MM.1S (cell line): Measurements from ENCODE around the gene DNAAF1.

ENCODE experiments used
- DNase-seq: peaks from one replicate; pipeline ENCODE4 v3.0.0-alpha.2; 2015
- H2AFZ ChIP-seq: fragments of 300-600 bp; sonication (generic); 2 replicates; pipeline ENCODE4 v1.6.0; 2016; ENCODE audit warnings: antibody characterized with exemption, low read length
- H3F3A ChIP-seq: fragments of 300-600 bp; sonication (generic); 2 replicates; pipeline ENCODE4 v1.6.1; 2016; ENCODE audit warnings: mild to moderate bottlenecking, antibody characterized with exemption, low read length, moderate library complexity, mixed read lengths; ENCODE audit not compliant: insufficient read depth
- H3K27ac ChIP-seq: fragments of 300-600 bp; sonication (generic); 2 replicates; pipeline ENCODE4 v1.5.1; 2016; ENCODE audit warnings: mild to moderate bottlenecking, low read length
- H3K27me3 ChIP-seq: fragments of 300-600 bp; sonication (generic); replicated peaks from 2 replicates; pipeline ENCODE4 v1.6.0; 2016; ENCODE audit warnings: low read length; ENCODE audit not compliant: insufficient read depth
- H3K36me3 ChIP-seq: fragments of 300-600 bp; sonication (generic); replicated peaks from 2 replicates; pipeline ENCODE4 v1.6.1; 2016; ENCODE audit warnings: mild to moderate bottlenecking, low read length, mixed read lengths; ENCODE audit not compliant: insufficient read depth
- H3K4me1 ChIP-seq: fragments of 300-600 bp; sonication (generic); 2 replicates; pipeline ENCODE4 v1.6.1; 2016; ENCODE audit warnings: low read length, mixed read lengths
- H3K4me2 ChIP-seq: fragments of 300-600 bp; sonication (generic); 2 replicates; pipeline ENCODE4 v1.6.0; 2016; ENCODE audit warnings: low read depth, low read length
- H3K4me3 ChIP-seq: fragments of 300-600 bp; sonication (generic); 2 replicates; pipeline ENCODE4 v1.5.1; 2016; ENCODE audit warnings: low read length, mixed read lengths
- H3K79me2 ChIP-seq: fragments of 300-600 bp; sonication (generic); 2 replicates; pipeline ENCODE4 v1.6.1; 2016; ENCODE audit warnings: mixed run types, low read length, mixed read lengths
- H3K9ac ChIP-seq: fragments of 300-600 bp; sonication (generic); 2 replicates; pipeline ENCODE4 v1.6.1; 2016; ENCODE audit warnings: low read length, mixed read lengths
- H3K9me2 ChIP-seq: fragments of 300-600 bp; sonication (generic); replicated peaks from 2 replicates; pipeline ENCODE4 v1.6.1; 2016; ENCODE audit warnings: mild to moderate bottlenecking, low read length, mixed read lengths; ENCODE audit not compliant: insufficient read depth
- H3K9me3 ChIP-seq: fragments of 300-600 bp; sonication (generic); replicated peaks from 2 replicates; pipeline ENCODE4 v1.6.1; 2016; ENCODE audit warnings: mild to moderate bottlenecking, low read length, mixed read lengths; ENCODE audit not compliant: insufficient read depth
- H4K20me1 ChIP-seq: fragments of 300-600 bp; sonication (generic); 2 replicates; pipeline ENCODE4 v1.6.1; 2016; ENCODE audit warnings: mild to moderate bottlenecking, low read length, moderate library complexity, mixed read lengths; ENCODE audit not compliant: insufficient read depth
- EZH2 ChIP-seq: fragments of 300-600 bp; sonication (generic); optimal IDR thresholded peaks from 2 replicates; pipeline ENCODE3; 2017; ENCODE audit warnings: low read depth, mild to moderate bottlenecking, antibody characterized with exemption, low read length, mixed read lengths
- EZH2phosphoT487 ChIP-seq: fragments of 300-600 bp; sonication (generic); IDR thresholded peaks from 2 replicates; pipeline ENCODE4 v1.6.1; 2018; ENCODE audit warnings: antibody characterized with exemption, low read length
- TF ChIP-seq, protein P1 (sequence below): fragments of 300-600 bp; sonication (generic); IDR thresholded peaks from 2 replicates; pipeline ENCODE4 v1.5.1; 2016; ENCODE audit warnings: antibody characterized with exemption, low read length, mixed read lengths

The DNAAF1 gene

DNA sequence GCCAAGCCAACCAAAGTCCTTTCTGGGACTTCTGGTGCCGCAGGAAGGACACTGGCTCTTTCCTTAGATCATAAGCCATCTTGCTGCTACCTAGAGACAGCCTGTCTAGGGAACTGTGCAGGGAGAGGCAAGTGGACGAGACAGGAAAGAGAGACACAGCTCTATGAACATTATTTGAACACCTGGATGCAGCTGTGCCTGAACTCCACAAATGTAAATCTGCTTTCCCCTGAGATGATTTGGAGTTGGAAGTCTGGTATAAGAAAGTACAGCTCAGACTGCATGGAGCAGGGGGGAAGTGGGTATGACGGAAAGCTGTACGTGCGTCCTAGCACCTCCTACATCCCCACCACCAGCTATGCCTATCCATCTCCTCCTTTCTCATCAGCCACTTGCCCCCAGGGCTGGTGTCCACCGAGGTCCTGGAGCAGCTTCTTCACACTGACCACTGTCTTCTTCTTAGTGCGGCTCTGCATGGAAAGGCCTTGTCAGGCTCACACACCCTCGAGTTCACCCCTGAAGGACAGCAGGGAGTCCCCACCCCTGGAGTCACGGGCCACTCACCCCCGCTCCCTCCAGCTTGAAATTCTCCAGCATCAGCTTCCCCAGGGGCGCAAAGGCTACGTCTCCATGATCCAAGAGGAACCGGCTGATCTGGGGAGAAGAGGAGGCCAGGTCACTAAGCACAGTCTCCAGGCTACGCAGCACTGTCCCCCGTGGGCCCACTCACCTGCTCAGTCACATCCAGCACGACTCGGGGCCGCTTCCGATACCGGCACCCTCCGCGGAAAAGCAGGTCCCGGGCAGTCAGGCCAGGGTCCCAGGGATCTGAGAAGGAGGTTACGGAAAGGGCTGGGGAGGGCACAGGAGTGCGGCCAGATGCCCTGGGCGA lies 37.8 kb downstream of the DNAAF1 start:
- no peaks in the 10 kb centered on the region for H3F3A ChIP-seq
- H3K9me3 ChIP-seq: no peaks in the 10 kb centered on the region
- no peaks in the 10 kb centered on the region for H3K27me3 ChIP-seq
- no peaks in the 10 kb centered on the region for H4K20me1 ChIP-seq
- H3K36me3 ChIP-seq: no peaks in the 10 kb centered on the region
- H3K4me2 ChIP-seq: no peak overlapping the region
- no peak overlapping the region for H3K4me3 ChIP-seq
- H3K9ac ChIP-seq: no peak overlapping the region
- no peaks in the 10 kb centered on the region for H3K4me1 ChIP-seq
- no peak for TF ChIP-seq EZH2
- TF ChIP-seq EZH2phosphoT487: no peak
- TF ChIP-seq, protein P1, sequence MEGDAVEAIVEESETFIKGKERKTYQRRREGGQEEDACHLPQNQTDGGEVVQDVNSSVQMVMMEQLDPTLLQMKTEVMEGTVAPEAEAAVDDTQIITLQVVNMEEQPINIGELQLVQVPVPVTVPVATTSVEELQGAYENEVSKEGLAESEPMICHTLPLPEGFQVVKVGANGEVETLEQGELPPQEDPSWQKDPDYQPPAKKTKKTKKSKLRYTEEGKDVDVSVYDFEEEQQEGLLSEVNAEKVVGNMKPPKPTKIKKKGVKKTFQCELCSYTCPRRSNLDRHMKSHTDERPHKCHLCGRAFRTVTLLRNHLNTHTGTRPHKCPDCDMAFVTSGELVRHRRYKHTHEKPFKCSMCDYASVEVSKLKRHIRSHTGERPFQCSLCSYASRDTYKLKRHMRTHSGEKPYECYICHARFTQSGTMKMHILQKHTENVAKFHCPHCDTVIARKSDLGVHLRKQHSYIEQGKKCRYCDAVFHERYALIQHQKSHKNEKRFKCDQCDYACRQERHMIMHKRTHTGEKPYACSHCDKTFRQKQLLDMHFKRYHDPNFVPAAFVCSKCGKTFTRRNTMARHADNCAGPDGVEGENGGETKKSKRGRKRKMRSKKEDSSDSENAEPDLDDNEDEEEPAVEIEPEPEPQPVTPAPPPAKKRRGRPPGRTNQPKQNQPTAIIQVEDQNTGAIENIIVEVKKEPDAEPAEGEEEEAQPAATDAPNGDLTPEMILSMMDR: no peak
- H3K79me2 ChIP-seq: peaks cover 27% of the 10 kb centered on the region
- H3K27ac ChIP-seq: no peak overlapping the region
- no peak overlapping the region for H2AFZ ChIP-seq
- DNase-seq: no peak
- H3K9me2 ChIP-seq: no peaks in the 10 kb centered on the region

DNA sequence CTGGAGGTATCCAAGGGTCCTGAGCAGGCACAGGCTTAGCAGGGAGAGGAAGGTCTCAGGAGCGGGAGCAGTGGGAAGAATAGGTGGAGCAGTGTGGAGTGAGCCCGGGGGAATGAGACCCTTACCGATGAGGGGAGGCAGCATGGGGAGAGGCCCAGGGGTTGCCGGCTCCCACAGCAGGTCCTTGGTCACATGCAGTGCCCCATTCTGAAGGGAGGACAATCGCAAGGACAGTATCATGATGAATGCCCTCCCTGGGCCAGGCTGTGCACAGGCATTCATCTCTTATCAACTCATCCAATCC lies 38.4 kb downstream of the DNAAF1 start:
- no peaks in the 10 kb centered on the region for H3K36me3 ChIP-seq
- no peak for DNase-seq
- H3K9me2 ChIP-seq: no peaks in the 10 kb centered on the region
- no peak overlapping the region for H2AFZ ChIP-seq
- H4K20me1 ChIP-seq: no peaks in the 10 kb centered on the region
- no peaks in the 10 kb centered on the region for H3K27me3 ChIP-seq
- no peaks in the 10 kb centered on the region for H3F3A ChIP-seq
- no peak overlapping the region for H3K4me3 ChIP-seq
- no peak for TF ChIP-seq EZH2phosphoT487
- TF ChIP-seq, protein P1: no peak
- TF ChIP-seq EZH2: no peak
- H3K9me3 ChIP-seq: no peaks in the 10 kb centered on the region
- no peaks in the 10 kb centered on the region for H3K4me1 ChIP-seq
- no peak overlapping the region for H3K4me2 ChIP-seq
- no peak overlapping the region for H3K9ac ChIP-seq
- no peak overlapping the region for H3K27ac ChIP-seq
- H3K79me2 ChIP-seq: peaks cover 27% of the 10 kb centered on the region

DNA sequence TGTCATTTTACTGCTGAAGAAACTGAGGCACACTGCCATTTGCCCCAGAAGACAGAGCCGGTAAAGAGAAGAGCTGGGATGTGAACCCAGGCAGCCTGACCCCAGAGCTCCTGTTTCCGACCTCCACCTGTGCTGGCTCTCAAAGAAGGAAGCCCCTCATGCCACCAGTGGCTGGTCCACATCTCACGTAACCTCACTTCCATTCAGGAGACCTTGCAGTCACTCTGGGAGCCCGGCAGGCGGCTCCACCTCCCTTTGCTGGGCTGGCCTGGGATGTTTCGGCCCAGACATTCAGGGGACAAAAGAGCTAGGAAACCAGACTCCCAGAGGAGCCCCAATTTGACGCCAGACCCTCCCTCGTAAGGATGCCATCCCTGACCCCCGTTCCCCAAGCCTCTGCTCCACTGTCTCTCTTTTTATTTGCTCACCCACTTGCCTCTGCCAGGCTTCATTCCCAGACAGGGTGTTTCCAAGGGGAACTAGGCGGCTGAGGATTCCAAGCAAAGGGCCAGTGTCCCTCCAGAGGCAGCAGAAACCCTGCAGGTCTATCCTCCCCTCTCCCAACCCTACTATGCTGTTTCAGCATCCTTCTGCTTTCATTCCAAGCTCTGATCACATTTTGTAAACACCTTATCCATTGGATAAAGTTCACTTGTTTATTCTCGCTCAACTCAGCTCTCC lies 38.9 kb downstream of the DNAAF1 start:
- Histone ChIP-seq H3K9ac (no peak overlapping the region), H3K9me3 (no peaks in the 10 kb centered on the region), H3K4me2 (no peak overlapping the region), H3K9me2 (no peaks in the 10 kb centered on the region), H2AFZ (no peak overlapping the region), H3K4me3 (no peak overlapping the region), H3K27ac (no peak overlapping the region), H3K36me3 (no peaks in the 10 kb centered on the region), H3K4me1 (no peaks in the 10 kb centered on the region), H3F3A (no peaks in the 10 kb centered on the region), H3K79me2 (peaks cover 27% of the 10 kb centered on the region), H3K27me3 (no peaks in the 10 kb centered on the region), H4K20me1 (no peaks in the 10 kb centered on the region)
- TF ChIP-seq, protein P1: no peak
- no peak for TF ChIP-seq EZH2
- TF ChIP-seq EZH2phosphoT487: no peak
- DNase-seq: no peak
